Measurements from ENCODE around the gene TMIGD3.
"Not testable (repeated sequence)": the region's sequence is repeated elsewhere in the genome, so short reads cannot be mapped to it uniquely, and the experiment has no call there.

Gene TMIGD3

DNA sequence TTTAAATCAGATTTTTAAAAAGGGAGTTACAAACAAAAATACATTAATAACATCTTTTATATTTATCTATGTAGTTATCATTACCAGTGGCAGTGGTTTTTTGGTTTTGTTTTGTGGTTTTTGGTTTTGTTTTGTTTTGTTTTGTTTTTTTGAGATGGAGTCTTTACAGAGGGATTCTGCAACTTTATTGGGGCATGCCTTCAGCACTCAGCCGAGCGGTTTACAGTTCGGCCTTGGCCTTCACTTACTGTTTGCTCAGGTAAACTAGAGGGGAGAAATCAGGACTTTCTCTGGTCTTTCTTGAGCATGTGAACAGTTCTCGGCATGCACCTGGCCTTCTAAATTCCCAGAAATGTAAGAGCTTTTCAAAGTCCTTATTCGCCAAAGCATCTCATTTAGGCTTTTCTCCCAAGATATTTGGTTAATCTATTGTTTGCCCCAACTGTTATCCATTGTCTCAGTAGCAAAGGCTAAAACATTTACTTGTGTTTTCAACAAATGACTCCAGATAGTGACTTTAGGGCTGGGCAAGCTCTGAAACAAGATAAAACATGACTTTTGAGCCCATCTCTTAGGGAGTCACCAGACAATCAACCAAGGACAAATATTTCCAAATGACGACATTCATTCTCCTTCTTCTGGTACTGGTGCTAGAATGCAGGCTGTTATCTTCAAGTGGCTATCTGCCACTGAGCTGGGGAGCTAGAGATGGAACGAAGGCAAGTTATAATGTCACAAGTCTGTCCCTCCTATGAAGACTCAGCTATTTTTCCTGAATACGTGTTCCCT lies 48.4 kb upstream of the TMIGD3 start:
- DNase-seq (ENCODE audit: low read depth in 1 of 2, low spot score in 1 of 2) = no peak
- TF ChIP-seq, protein P1, sequence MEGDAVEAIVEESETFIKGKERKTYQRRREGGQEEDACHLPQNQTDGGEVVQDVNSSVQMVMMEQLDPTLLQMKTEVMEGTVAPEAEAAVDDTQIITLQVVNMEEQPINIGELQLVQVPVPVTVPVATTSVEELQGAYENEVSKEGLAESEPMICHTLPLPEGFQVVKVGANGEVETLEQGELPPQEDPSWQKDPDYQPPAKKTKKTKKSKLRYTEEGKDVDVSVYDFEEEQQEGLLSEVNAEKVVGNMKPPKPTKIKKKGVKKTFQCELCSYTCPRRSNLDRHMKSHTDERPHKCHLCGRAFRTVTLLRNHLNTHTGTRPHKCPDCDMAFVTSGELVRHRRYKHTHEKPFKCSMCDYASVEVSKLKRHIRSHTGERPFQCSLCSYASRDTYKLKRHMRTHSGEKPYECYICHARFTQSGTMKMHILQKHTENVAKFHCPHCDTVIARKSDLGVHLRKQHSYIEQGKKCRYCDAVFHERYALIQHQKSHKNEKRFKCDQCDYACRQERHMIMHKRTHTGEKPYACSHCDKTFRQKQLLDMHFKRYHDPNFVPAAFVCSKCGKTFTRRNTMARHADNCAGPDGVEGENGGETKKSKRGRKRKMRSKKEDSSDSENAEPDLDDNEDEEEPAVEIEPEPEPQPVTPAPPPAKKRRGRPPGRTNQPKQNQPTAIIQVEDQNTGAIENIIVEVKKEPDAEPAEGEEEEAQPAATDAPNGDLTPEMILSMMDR (IDR thresholded peaks at IDR 0.05; ENCODE audit: insufficient read depth, low read length) = no peak
- TF ChIP-seq POLR2AphosphoS5 (IDR thresholded peaks at IDR 0.05; ENCODE audit: low read depth) (no peak), SPI1 (IDR thresholded peaks at IDR 0.05; ENCODE audit: borderline replicate concordance, low read depth) (no peak), GABPA (IDR thresholded peaks at IDR 0.05; ENCODE audit: low read depth) (no peak)
- TF ChIP-seq, protein P2, sequence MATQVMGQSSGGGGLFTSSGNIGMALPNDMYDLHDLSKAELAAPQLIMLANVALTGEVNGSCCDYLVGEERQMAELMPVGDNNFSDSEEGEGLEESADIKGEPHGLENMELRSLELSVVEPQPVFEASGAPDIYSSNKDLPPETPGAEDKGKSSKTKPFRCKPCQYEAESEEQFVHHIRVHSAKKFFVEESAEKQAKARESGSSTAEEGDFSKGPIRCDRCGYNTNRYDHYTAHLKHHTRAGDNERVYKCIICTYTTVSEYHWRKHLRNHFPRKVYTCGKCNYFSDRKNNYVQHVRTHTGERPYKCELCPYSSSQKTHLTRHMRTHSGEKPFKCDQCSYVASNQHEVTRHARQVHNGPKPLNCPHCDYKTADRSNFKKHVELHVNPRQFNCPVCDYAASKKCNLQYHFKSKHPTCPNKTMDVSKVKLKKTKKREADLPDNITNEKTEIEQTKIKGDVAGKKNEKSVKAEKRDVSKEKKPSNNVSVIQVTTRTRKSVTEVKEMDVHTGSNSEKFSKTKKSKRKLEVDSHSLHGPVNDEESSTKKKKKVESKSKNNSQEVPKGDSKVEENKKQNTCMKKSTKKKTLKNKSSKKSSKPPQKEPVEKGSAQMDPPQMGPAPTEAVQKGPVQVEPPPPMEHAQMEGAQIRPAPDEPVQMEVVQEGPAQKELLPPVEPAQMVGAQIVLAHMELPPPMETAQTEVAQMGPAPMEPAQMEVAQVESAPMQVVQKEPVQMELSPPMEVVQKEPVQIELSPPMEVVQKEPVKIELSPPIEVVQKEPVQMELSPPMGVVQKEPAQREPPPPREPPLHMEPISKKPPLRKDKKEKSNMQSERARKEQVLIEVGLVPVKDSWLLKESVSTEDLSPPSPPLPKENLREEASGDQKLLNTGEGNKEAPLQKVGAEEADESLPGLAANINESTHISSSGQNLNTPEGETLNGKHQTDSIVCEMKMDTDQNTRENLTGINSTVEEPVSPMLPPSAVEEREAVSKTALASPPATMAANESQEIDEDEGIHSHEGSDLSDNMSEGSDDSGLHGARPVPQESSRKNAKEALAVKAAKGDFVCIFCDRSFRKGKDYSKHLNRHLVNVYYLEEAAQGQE (IDR thresholded peaks at IDR 0.05; ENCODE audit: insufficient replicate concordance, low read depth) = no peak
- H3K27ac ChIP-seq (replicated peaks) = no peak overlapping the region
- no peaks in the 10 kb centered on the region for H3K27me3 ChIP-seq (ENCODE audit: insufficient read depth, poor library complexity, severe bottlenecking)
- H3K4me3 ChIP-seq (replicated peaks; ENCODE audit: insufficient read depth, low read length) = no peak overlapping the region

DNA sequence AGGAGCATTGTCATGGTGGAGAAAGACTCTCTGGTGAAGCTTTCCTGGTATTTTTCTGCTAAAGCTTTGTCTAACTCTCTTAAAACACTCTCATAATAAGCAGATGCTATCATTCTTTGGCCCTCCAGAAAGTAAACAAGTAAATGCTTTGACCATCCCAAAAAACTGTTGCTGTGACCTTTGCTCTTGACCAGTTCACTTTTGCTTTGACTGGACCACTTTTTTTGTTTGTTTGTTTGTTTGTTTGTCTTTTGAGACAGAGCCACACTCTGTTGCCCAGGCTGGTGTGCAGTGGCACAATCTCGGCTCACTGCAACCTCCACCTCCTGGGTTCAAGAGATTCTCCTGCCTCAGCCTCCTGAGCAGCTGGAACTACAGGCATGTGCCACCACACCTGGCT lies 44.4 kb upstream of the TMIGD3 start:
- DNase-seq (ENCODE audit: low read depth in 1 of 2, low spot score in 1 of 2); H3K27ac ChIP-seq (replicated peaks); H3K4me3 ChIP-seq (replicated peaks; ENCODE audit: insufficient read depth, low read length); H3K27me3 ChIP-seq (ENCODE audit: insufficient read depth, poor library complexity, severe bottlenecking): not testable (repeated sequence)

DNA sequence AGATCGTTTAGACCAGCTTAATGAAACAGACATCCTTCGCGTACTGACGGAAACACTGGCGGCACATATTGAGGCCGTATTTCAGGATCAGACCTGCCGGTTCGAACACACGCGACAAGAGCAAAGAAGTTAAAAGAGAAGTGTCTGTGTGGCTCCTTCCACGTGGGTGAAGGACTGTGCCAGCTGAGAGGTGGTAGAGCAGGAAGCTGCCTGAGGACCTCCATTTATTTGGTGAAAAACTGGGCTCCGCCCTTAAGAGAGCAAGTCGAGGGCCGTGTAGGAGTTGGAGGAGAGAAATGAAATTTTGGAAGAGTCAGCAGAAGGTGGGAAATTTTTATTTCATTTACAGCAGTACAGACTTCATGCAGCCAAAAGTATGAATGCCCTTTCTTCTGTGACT lies 38.8 kb upstream of the TMIGD3 start:
- TF ChIP-seq, protein P1 (IDR thresholded peaks at IDR 0.05; ENCODE audit: insufficient read depth, low read length) = no peak
- TF ChIP-seq SPI1 (IDR thresholded peaks at IDR 0.05; ENCODE audit: borderline replicate concordance, low read depth) = no peak
- TF ChIP-seq, protein P2 (IDR thresholded peaks at IDR 0.05; ENCODE audit: insufficient replicate concordance, low read depth) = no peak
- no peak for TF ChIP-seq POLR2AphosphoS5 (IDR thresholded peaks at IDR 0.05; ENCODE audit: low read depth)
- no peak for TF ChIP-seq GABPA (IDR thresholded peaks at IDR 0.05; ENCODE audit: low read depth)
- no peak for DNase-seq (ENCODE audit: low read depth in 1 of 2, low spot score in 1 of 2)
- no peaks in the 10 kb centered on the region for H3K27me3 ChIP-seq (ENCODE audit: insufficient read depth, poor library complexity, severe bottlenecking)
- H3K4me3 ChIP-seq (replicated peaks; ENCODE audit: insufficient read depth, low read length) = no peak overlapping the region
- no peak overlapping the region for H3K27ac ChIP-seq (replicated peaks)

DNA sequence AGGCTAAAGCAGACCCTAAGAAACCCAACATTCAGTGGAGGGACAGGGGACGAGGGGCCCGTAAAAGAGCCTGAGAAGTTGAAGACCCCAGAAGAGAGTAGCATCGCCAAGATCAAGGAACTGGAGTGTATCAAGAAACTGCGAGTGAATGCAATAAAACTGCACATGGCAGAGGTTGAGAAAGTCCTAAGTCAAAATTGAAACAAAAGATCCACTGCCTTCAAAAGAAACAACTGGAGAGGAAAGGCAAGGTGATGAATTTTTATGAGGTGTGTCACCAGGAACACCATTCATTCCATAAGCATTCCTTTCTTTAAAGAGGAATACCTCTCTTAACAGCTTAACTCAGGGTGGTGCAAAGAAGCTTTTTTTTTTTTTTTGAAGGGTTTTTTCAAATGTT lies 38.3 kb upstream of the TMIGD3 start:
- TF ChIP-seq POLR2AphosphoS5 (IDR thresholded peaks at IDR 0.05; ENCODE audit: low read depth) (no peak), GABPA (IDR thresholded peaks at IDR 0.05; ENCODE audit: low read depth) (no peak), SPI1 (IDR thresholded peaks at IDR 0.05; ENCODE audit: borderline replicate concordance, low read depth) (no peak)
- TF ChIP-seq, protein P1 (IDR thresholded peaks at IDR 0.05; ENCODE audit: insufficient read depth, low read length) = no peak
- TF ChIP-seq, protein P2 (IDR thresholded peaks at IDR 0.05; ENCODE audit: insufficient replicate concordance, low read depth) = no peak
- Histone ChIP-seq H3K27me3 (ENCODE audit: insufficient read depth, poor library complexity, severe bottlenecking) (no peaks in the 10 kb centered on the region), H3K27ac (replicated peaks) (no peak overlapping the region), H3K4me3 (replicated peaks; ENCODE audit: insufficient read depth, low read length) (no peak overlapping the region)
- no peak for DNase-seq (ENCODE audit: low read depth in 1 of 2, low spot score in 1 of 2)

Data from HL-60 (cell line).